Measurements from ENCODE around the gene FNDC3B. TPM values are rescaled to one million over a fixed set of nuclear protein-coding genes. Genes with fewer than 3 reads are reported as not detected.

FNDC3B gene
- total RNA-seq, 4 donors from 2014 or later, result 49.7 to 188 (median 165) TPM

GRCh38 chr3:172174513-172175253 is 135.3 kb downstream of the FNDC3B start:
- DNase-seq, result no peak
- intact Hi-C loops (cut with DNase I; ENCODE audit: low total_unique reads), result no loop called here
- peaks cover 0 to 4% of the 10 kb centered on the region in 2 donors for H3K4me1 ChIP-seq

GRCh38 chr3:172175254-172175599 is 135.8 kb downstream of the FNDC3B start:
- DNase-seq, result no peak
- peak overlapping the region in 1 of 2 donors; percentile 20 for H3K27ac ChIP-seq
- H3K4me1 ChIP-seq, result no peaks in the 10 kb centered on the region
- no peaks in the 10 kb centered on the region for H3K9me3 ChIP-seq
- H3K36me3 ChIP-seq, result no peaks in the 10 kb centered on the region
- no peaks in the 10 kb centered on the region for H3K27me3 ChIP-seq
- TF ChIP-seq POLR2A (IDR thresholded peaks at IDR 0.05), result no peak
- TF ChIP-seq CTCF (IDR thresholded peaks at IDR 0.05), result no peak
- H3K4me3 ChIP-seq, result no peak overlapping the region
- intact Hi-C loops (cut with DNase I; ENCODE audit: low total_unique reads), result no loop called here

More at GRCh38 chr3:172174513-172175253, 135.3 kb downstream of the FNDC3B start:
- Histone ChIP-seq H3K36me3 (no peaks in the 10 kb centered on the region), H3K9me3 (no peaks in the 10 kb centered on the region), H3K27me3 (no peaks in the 10 kb centered on the region), H3K27ac (peak overlapping the region in 1 of 2 donors; percentile 20), H3K4me3 (no peak overlapping the region)
- TF ChIP-seq CTCF (IDR thresholded peaks at IDR 0.05) (no peak), POLR2A (IDR thresholded peaks at IDR 0.05) (no peak)

- DNase-seq, result no peak
- Histone ChIP-seq H3K27me3 (no peaks in the 10 kb centered on the region), H3K36me3 (no peaks in the 10 kb centered on the region), H3K27ac (no peak overlapping the region), H3K4me3 (no peak overlapping the region), H3K9me3 (no peaks in the 10 kb centered on the region), H3K4me1 (no peaks in the 10 kb centered on the region)
- intact Hi-C loops (cut with DNase I; ENCODE audit: low total_unique reads), result no loop called here
- TF ChIP-seq POLR2A (IDR thresholded peaks at IDR 0.05) (no peak), CTCF (IDR thresholded peaks at IDR 0.05) (no peak)
Measured at GRCh38 chr3:172176061-172176770, 136.8 kb downstream of the FNDC3B start.

- no peaks in the 10 kb centered on the region for H3K9me3 ChIP-seq
- peaks cover 0 to 3% of the 10 kb centered on the region in 2 donors for H3K4me1 ChIP-seq
- TF ChIP-seq POLR2A (IDR thresholded peaks at IDR 0.05), result no peak
- DNase-seq, result no peak
- no peaks in the 10 kb centered on the region for H3K27me3 ChIP-seq
- no peak overlapping the region for H3K27ac ChIP-seq
- intact Hi-C loops (cut with DNase I; ENCODE audit: low total_unique reads), result no loop called here
- H3K36me3 ChIP-seq, result no peaks in the 10 kb centered on the region
- no peak overlapping the region for H3K4me3 ChIP-seq
Measured at GRCh38 chr3:172177046-172177445, 137.7 kb downstream of the FNDC3B start.

- no peak overlapping the region for H3K27ac ChIP-seq
- H3K4me1 ChIP-seq, result peaks cover 3 to 5% of the 10 kb centered on the region in 2 donors
- no peaks in the 10 kb centered on the region for H3K36me3 ChIP-seq
- no peak for TF ChIP-seq CTCF (IDR thresholded peaks at IDR 0.05)
- intact Hi-C loops (cut with DNase I; ENCODE audit: low total_unique reads), result no loop called here
- DNase-seq, result no peak
- no peaks in the 10 kb centered on the region for H3K9me3 ChIP-seq
- H3K27me3 ChIP-seq, result no peaks in the 10 kb centered on the region
- H3K4me3 ChIP-seq, result no peak overlapping the region
Measured at GRCh38 chr3:172177803-172178316, 138.5 kb downstream of the FNDC3B start.
